ENCODE data around the gene XRCC4.

Gene XRCC4

GRCh38 chr5:83323557-83324180 is 246.3 kb downstream of the XRCC4 start:
- Histone ChIP-seq H3K36me3 (ENCODE audit: control insufficient read depth, insufficient read depth, low read length, severe bottlenecking) (no peaks in the 10 kb centered on the region), H3K4me1 (ENCODE audit: control insufficient read depth, insufficient read depth, low read length) (peaks cover 15% of the 10 kb centered on the region), H3K4me3 (ENCODE audit: low read length) (no peak overlapping the region), H3K9ac (ENCODE audit: low read length) (no peak overlapping the region), H3K9me3 (ENCODE audit: control insufficient read depth, low read length) (no peaks in the 10 kb centered on the region), H3K27me3 (replicated peaks; ENCODE audit: control insufficient read depth, insufficient read depth, low read length) (no peaks in the 10 kb centered on the region)
- no peak for DNase-seq (ENCODE audit: low read depth)

- no peak overlapping the region for H3K4me3 ChIP-seq (ENCODE audit: low read length)
- no peaks in the 10 kb centered on the region for H3K27me3 ChIP-seq (replicated peaks; ENCODE audit: control insufficient read depth, insufficient read depth, low read length)
- no peak overlapping the region for H3K9ac ChIP-seq (ENCODE audit: low read length)
- no peaks in the 10 kb centered on the region for H3K9me3 ChIP-seq (ENCODE audit: control insufficient read depth, low read length)
- no peak for DNase-seq (ENCODE audit: low read depth)
- H3K4me1 ChIP-seq (ENCODE audit: control insufficient read depth, insufficient read depth, low read length), result no peaks in the 10 kb centered on the region
- no peaks in the 10 kb centered on the region for H3K36me3 ChIP-seq (ENCODE audit: control insufficient read depth, insufficient read depth, low read length, severe bottlenecking)
Measured at GRCh38 chr5:83331842-83332241, 254.5 kb downstream of the XRCC4 start.

- DNase-seq (ENCODE audit: low read depth), result no peak
- Histone ChIP-seq H3K36me3 (ENCODE audit: control insufficient read depth, insufficient read depth, low read length, severe bottlenecking) (no peaks in the 10 kb centered on the region), H3K27me3 (replicated peaks; ENCODE audit: control insufficient read depth, insufficient read depth, low read length) (no peaks in the 10 kb centered on the region), H3K4me3 (ENCODE audit: low read length) (no peak overlapping the region), H3K9ac (ENCODE audit: low read length) (no peak overlapping the region), H3K9me3 (ENCODE audit: control insufficient read depth, low read length) (no peaks in the 10 kb centered on the region), H3K4me1 (ENCODE audit: control insufficient read depth, insufficient read depth, low read length) (peaks cover 20% of the 10 kb centered on the region)
Measured at GRCh38 chr5:83337453-83338035, 260.2 kb downstream of the XRCC4 start.

- Histone ChIP-seq H3K9me3 (ENCODE audit: control insufficient read depth, low read length) (no peaks in the 10 kb centered on the region), H3K36me3 (ENCODE audit: control insufficient read depth, insufficient read depth, low read length, severe bottlenecking) (no peaks in the 10 kb centered on the region), H3K4me1 (ENCODE audit: control insufficient read depth, insufficient read depth, low read length) (peaks cover 25% of the 10 kb centered on the region), H3K9ac (ENCODE audit: low read length) (no peak overlapping the region), H3K4me3 (ENCODE audit: low read length) (no peak overlapping the region), H3K27me3 (replicated peaks; ENCODE audit: control insufficient read depth, insufficient read depth, low read length) (no peaks in the 10 kb centered on the region)
- DNase-seq (ENCODE audit: low read depth), result peak; percentile 44
Measured at GRCh38 chr5:83340511-83340918, 263.2 kb downstream of the XRCC4 start.

- DNase-seq (ENCODE audit: low read depth), result no peak
- H3K4me3 ChIP-seq (ENCODE audit: low read length), result no peak overlapping the region
- no peaks in the 10 kb centered on the region for H3K9me3 ChIP-seq (ENCODE audit: control insufficient read depth, low read length)
- H3K9ac ChIP-seq (ENCODE audit: low read length), result no peak overlapping the region
- peaks cover 25% of the 10 kb centered on the region for H3K4me1 ChIP-seq (ENCODE audit: control insufficient read depth, insufficient read depth, low read length)
- H3K27me3 ChIP-seq (replicated peaks; ENCODE audit: control insufficient read depth, insufficient read depth, low read length), result no peaks in the 10 kb centered on the region
- no peaks in the 10 kb centered on the region for H3K36me3 ChIP-seq (ENCODE audit: control insufficient read depth, insufficient read depth, low read length, severe bottlenecking)
Measured at GRCh38 chr5:83341815-83342334, 264.5 kb downstream of the XRCC4 start.

- H3K36me3 ChIP-seq (ENCODE audit: control insufficient read depth, insufficient read depth, low read length, severe bottlenecking), result no peaks in the 10 kb centered on the region
- DNase-seq (ENCODE audit: low read depth), result no peak
- no peak overlapping the region for H3K9ac ChIP-seq (ENCODE audit: low read length)
- peaks cover 25% of the 10 kb centered on the region for H3K4me1 ChIP-seq (ENCODE audit: control insufficient read depth, insufficient read depth, low read length)
- H3K27me3 ChIP-seq (replicated peaks; ENCODE audit: control insufficient read depth, insufficient read depth, low read length), result no peaks in the 10 kb centered on the region
- H3K4me3 ChIP-seq (ENCODE audit: low read length), result no peak overlapping the region
- no peaks in the 10 kb centered on the region for H3K9me3 ChIP-seq (ENCODE audit: control insufficient read depth, low read length)
Measured at GRCh38 chr5:83342465-83342864, 265.1 kb downstream of the XRCC4 start.

- Histone ChIP-seq H3K9ac (ENCODE audit: low read length) (no peak overlapping the region), H3K27me3 (replicated peaks; ENCODE audit: control insufficient read depth, insufficient read depth, low read length) (no peaks in the 10 kb centered on the region), H3K9me3 (ENCODE audit: control insufficient read depth, low read length) (peaks cover 3% of the 10 kb centered on the region), H3K4me1 (ENCODE audit: control insufficient read depth, insufficient read depth, low read length) (peaks cover 21% of the 10 kb centered on the region), H3K36me3 (ENCODE audit: control insufficient read depth, insufficient read depth, low read length, severe bottlenecking) (no peaks in the 10 kb centered on the region), H3K4me3 (ENCODE audit: low read length) (no peak overlapping the region)
- DNase-seq (ENCODE audit: low read depth), result no peak
Measured at GRCh38 chr5:83343299-83343698, 266.0 kb downstream of the XRCC4 start.

- Histone ChIP-seq H3K4me1 (ENCODE audit: control insufficient read depth, insufficient read depth, low read length) (peaks cover 12% of the 10 kb centered on the region), H3K4me3 (ENCODE audit: low read length) (no peak overlapping the region), H3K9me3 (ENCODE audit: control insufficient read depth, low read length) (peaks cover 10% of the 10 kb centered on the region), H3K27me3 (replicated peaks; ENCODE audit: control insufficient read depth, insufficient read depth, low read length) (no peaks in the 10 kb centered on the region), H3K36me3 (ENCODE audit: control insufficient read depth, insufficient read depth, low read length, severe bottlenecking) (no peaks in the 10 kb centered on the region), H3K9ac (ENCODE audit: low read length) (no peak overlapping the region)
- no peak for DNase-seq (ENCODE audit: low read depth)
Measured at GRCh38 chr5:83345423-83345822, 268.1 kb downstream of the XRCC4 start.

GRCh38 chr5:83348281-83348780 is 271.0 kb downstream of the XRCC4 start:
- Histone ChIP-seq H3K36me3 (ENCODE audit: control insufficient read depth, insufficient read depth, low read length, severe bottlenecking) (no peaks in the 10 kb centered on the region), H3K27me3 (replicated peaks; ENCODE audit: control insufficient read depth, insufficient read depth, low read length) (no peaks in the 10 kb centered on the region), H3K9ac (ENCODE audit: low read length) (no peak overlapping the region), H3K4me1 (ENCODE audit: control insufficient read depth, insufficient read depth, low read length) (peaks cover 5% of the 10 kb centered on the region), H3K9me3 (ENCODE audit: control insufficient read depth, low read length) (peaks cover 10% of the 10 kb centered on the region), H3K4me3 (ENCODE audit: low read length) (no peak overlapping the region)
- DNase-seq (ENCODE audit: low read depth), result no peak

GRCh38 chr5:83353231-83353630 is 275.9 kb downstream of the XRCC4 start:
- Histone ChIP-seq H3K4me1 (ENCODE audit: control insufficient read depth, insufficient read depth, low read length) (no peaks in the 10 kb centered on the region), H3K4me3 (ENCODE audit: low read length) (no peak overlapping the region), H3K9me3 (ENCODE audit: control insufficient read depth, low read length) (peaks cover 8% of the 10 kb centered on the region), H3K36me3 (ENCODE audit: control insufficient read depth, insufficient read depth, low read length, severe bottlenecking) (no peaks in the 10 kb centered on the region), H3K9ac (ENCODE audit: low read length) (no peak overlapping the region), H3K27me3 (replicated peaks; ENCODE audit: control insufficient read depth, insufficient read depth, low read length) (no peaks in the 10 kb centered on the region)
- no peak for DNase-seq (ENCODE audit: low read depth)

- H3K27me3 ChIP-seq (replicated peaks; ENCODE audit: control insufficient read depth, insufficient read depth, low read length), result no peaks in the 10 kb centered on the region
Measured at GRCh38 chr5:83353774-83354173, 276.4 kb downstream of the XRCC4 start.

More at GRCh38 chr5:83353774-83354173, 276.4 kb downstream of the XRCC4 start:
- Histone ChIP-seq H3K4me1 (ENCODE audit: control insufficient read depth, insufficient read depth, low read length) (no peaks in the 10 kb centered on the region), H3K9ac (ENCODE audit: low read length) (no peak overlapping the region), H3K4me3 (ENCODE audit: low read length) (no peak overlapping the region), H3K36me3 (ENCODE audit: control insufficient read depth, insufficient read depth, low read length, severe bottlenecking) (no peaks in the 10 kb centered on the region), H3K9me3 (ENCODE audit: control insufficient read depth, low read length) (peaks cover 3% of the 10 kb centered on the region)
- DNase-seq (ENCODE audit: low read depth), result no peak
